ENCODE results near the gene CALU.

The CALU gene

DNA sequence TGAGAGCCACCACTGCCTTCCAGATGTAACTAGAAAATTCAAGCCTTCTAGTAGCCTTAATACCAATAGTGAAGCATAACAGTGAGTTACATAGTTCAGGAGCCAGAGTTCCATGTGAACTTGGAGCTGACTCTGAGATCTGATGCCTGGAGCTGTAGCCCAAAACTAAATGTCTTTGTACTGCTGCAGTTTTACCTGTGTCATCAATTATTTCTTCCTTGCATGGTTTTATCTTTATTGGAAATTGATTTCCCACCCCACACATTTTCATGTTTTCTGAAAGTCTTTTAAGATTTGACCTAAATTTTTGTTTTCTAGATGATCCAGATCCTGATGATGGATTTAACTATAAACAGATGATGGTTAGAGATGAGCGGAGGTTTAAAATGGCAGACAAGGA lies 19.4 kb downstream of the CALU start:
- H3K36me3 ChIP-seq (ENCODE audit: control insufficient read depth in 2 of 2, insufficient read depth in 1 of 2, low read length in 2 of 2) = peaks cover 32 to 81% of the 10 kb centered on the region in 2 experiments
- H3K27ac ChIP-seq (ENCODE audit: extremely low read depth, low read depth, low read length) = no peak overlapping the region
- no peaks in the 10 kb centered on the region for H3K9me3 ChIP-seq (ENCODE audit: control insufficient read depth, insufficient read depth, low read depth, low read length)
- no peak for TF ChIP-seq ZNF155 (tag by site-specific recombination; IDR thresholded peaks at IDR 0.05)
- TF ChIP-seq, protein P1, sequence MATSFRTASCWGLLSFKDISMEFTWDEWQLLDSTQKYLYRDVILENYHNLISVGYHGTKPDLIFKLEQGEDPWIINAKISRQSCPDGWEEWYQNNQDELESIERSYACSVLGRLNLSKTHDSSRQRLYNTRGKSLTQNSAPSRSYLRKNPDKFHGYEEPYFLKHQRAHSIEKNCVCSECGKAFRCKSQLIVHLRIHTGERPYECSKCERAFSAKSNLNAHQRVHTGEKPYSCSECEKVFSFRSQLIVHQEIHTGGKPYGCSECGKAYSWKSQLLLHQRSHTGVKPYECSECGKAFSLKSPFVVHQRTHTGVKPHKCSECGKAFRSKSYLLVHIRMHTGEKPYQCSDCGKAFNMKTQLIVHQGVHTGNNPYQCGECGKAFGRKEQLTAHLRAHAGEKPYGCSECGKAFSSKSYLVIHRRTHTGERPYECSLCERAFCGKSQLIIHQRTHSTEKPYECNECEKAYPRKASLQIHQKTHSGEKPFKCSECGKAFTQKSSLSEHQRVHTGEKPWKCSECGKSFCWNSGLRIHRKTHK (tag by site-specific recombination; IDR thresholded peaks at IDR 0.05) = no peak
- no peak for TF ChIP-seq KLF9 (tag by site-specific recombination; IDR thresholded peaks at IDR 0.05; ENCODE audit: low read depth)
- TF ChIP-seq OVOL3 (tag by site-specific recombination; IDR thresholded peaks at IDR 0.05) = no peak
- no peak for TF ChIP-seq ZNF561 (tag by site-specific recombination; IDR thresholded peaks at IDR 0.05; ENCODE audit: borderline replicate concordance)
- TF ChIP-seq, protein P2, sequence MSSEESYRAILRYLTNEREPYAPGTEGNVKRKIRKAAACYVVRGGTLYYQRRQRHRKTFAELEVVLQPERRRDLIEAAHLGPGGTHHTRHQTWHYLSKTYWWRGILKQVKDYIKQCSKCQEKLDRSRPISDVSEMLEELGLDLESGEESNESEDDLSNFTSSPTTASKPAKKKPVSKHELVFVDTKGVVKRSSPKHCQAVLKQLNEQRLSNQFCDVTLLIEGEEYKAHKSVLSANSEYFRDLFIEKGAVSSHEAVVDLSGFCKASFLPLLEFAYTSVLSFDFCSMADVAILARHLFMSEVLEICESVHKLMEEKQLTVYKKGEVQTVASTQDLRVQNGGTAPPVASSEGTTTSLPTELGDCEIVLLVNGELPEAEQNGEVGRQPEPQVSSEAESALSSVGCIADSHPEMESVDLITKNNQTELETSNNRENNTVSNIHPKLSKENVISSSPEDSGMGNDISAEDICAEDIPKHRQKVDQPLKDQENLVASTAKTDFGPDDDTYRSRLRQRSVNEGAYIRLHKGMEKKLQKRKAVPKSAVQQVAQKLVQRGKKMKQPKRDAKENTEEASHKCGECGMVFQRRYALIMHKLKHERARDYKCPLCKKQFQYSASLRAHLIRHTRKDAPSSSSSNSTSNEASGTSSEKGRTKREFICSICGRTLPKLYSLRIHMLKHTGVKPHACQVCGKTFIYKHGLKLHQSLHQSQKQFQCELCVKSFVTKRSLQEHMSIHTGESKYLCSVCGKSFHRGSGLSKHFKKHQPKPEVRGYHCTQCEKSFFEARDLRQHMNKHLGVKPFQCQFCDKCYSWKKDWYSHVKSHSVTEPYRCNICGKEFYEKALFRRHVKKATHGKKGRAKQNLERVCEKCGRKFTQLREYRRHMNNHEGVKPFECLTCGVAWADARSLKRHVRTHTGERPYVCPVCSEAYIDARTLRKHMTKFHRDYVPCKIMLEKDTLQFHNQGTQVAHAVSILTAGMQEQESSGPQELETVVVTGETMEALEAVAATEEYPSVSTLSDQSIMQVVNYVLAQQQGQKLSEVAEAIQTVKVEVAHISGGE (tag by site-specific recombination; conservative IDR thresholded peaks at IDR 0.05; ENCODE audit: low read depth) = no peak
- TF ChIP-seq, protein P3, sequence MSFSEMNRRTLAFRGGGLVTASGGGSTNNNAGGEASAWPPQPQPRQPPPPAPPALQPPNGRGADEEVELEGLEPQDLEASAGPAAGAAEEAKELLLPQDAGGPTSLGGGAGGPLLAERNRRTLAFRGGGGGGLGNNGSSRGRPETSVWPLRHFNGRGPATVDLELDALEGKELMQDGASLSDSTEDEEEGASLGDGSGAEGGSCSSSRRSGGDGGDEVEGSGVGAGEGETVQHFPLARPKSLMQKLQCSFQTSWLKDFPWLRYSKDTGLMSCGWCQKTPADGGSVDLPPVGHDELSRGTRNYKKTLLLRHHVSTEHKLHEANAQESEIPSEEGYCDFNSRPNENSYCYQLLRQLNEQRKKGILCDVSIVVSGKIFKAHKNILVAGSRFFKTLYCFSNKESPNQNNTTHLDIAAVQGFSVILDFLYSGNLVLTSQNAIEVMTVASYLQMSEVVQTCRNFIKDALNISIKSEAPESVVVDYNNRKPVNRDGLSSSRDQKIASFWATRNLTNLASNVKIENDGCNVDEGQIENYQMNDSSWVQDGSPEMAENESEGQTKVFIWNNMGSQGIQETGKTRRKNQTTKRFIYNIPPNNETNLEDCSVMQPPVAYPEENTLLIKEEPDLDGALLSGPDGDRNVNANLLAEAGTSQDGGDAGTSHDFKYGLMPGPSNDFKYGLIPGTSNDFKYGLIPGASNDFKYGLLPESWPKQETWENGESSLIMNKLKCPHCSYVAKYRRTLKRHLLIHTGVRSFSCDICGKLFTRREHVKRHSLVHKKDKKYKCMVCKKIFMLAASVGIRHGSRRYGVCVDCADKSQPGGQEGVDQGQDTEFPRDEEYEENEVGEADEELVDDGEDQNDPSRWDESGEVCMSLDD (tag by site-specific recombination; IDR thresholded peaks at IDR 0.05) = no peak
- no peak for TF ChIP-seq ZNF2 (tag by site-specific recombination; IDR thresholded peaks at IDR 0.05)
- CTCF ChIA-PET = interaction anchor here (0.6 kb wide), 1 partner anchor 109 kb away, joined by 3 read pairs; no protein-coding TSS in a partner anchor
- no peaks in the 10 kb centered on the region for H3K4me1 ChIP-seq (ENCODE audit: control insufficient read depth, insufficient read depth, low read length)
- H3K4me3 ChIP-seq (ENCODE audit: low read depth, low read length) = no peak overlapping the region
- POLR2A ChIA-PET = no interaction called here

DNA sequence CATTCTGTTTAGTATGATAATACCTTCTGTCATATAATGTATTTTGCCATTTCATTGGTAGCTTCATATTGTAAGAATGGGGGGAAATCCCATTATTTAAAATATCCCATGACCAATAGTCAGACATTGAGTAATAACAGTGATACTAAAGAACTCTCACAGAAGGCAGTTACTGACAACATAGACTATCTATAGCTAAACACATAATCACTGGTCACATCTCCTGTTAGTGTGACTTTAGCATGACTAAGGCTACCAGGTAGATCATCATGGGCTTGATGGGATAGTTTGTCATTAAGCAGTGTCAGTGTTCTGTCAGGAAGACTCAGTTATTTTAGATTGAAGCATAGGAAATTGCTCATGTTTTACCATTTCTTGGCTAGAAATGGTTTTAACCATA lies 20.1 kb downstream of the CALU start:
- Histone ChIP-seq H3K9me3 (ENCODE audit: control insufficient read depth, insufficient read depth, low read depth, low read length) (no peaks in the 10 kb centered on the region), H3K27ac (ENCODE audit: extremely low read depth, low read depth, low read length) (no peak overlapping the region), H3K4me3 (ENCODE audit: low read depth, low read length) (no peak overlapping the region), H3K36me3 (ENCODE audit: control insufficient read depth in 2 of 2, insufficient read depth in 1 of 2, low read length in 2 of 2) (peaks cover 36 to 82% of the 10 kb centered on the region in 2 experiments), H3K4me1 (ENCODE audit: control insufficient read depth, insufficient read depth, low read length) (no peaks in the 10 kb centered on the region)
- ChIA-PET CTCF (interaction anchor here (0.6 kb wide), 1 partner anchor 108 kb away, joined by 3 read pairs; no protein-coding TSS in a partner anchor), POLR2A (no interaction called here)
- TF ChIP-seq, protein P4, sequence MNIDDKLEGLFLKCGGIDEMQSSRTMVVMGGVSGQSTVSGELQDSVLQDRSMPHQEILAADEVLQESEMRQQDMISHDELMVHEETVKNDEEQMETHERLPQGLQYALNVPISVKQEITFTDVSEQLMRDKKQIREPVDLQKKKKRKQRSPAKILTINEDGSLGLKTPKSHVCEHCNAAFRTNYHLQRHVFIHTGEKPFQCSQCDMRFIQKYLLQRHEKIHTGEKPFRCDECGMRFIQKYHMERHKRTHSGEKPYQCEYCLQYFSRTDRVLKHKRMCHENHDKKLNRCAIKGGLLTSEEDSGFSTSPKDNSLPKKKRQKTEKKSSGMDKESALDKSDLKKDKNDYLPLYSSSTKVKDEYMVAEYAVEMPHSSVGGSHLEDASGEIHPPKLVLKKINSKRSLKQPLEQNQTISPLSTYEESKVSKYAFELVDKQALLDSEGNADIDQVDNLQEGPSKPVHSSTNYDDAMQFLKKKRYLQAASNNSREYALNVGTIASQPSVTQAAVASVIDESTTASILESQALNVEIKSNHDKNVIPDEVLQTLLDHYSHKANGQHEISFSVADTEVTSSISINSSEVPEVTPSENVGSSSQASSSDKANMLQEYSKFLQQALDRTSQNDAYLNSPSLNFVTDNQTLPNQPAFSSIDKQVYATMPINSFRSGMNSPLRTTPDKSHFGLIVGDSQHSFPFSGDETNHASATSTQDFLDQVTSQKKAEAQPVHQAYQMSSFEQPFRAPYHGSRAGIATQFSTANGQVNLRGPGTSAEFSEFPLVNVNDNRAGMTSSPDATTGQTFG (tag by site-specific recombination; IDR thresholded peaks at IDR 0.05; ENCODE audit: borderline replicate concordance) = no peak
- TF ChIP-seq ZBTB48 (tag by site-specific recombination; IDR thresholded peaks at IDR 0.05) = no peak
- TF ChIP-seq, protein P5, sequence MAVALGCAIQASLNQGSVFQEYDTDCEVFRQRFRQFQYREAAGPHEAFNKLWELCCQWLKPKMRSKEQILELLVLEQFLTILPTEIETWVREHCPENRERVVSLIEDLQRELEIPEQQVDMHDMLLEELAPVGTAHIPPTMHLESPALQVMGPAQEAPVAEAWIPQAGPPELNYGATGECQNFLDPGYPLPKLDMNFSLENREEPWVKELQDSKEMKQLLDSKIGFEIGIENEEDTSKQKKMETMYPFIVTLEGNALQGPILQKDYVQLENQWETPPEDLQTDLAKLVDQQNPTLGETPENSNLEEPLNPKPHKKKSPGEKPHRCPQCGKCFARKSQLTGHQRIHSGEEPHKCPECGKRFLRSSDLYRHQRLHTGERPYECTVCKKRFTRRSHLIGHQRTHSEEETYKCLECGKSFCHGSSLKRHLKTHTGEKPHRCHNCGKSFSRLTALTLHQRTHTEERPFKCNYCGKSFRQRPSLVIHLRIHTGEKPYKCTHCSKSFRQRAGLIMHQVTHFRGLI (tag by site-specific recombination; IDR thresholded peaks at IDR 0.05) = no peak
- TF ChIP-seq, protein P2 (tag by site-specific recombination; conservative IDR thresholded peaks at IDR 0.05; ENCODE audit: low read depth) = no peak
- TF ChIP-seq, protein P6, sequence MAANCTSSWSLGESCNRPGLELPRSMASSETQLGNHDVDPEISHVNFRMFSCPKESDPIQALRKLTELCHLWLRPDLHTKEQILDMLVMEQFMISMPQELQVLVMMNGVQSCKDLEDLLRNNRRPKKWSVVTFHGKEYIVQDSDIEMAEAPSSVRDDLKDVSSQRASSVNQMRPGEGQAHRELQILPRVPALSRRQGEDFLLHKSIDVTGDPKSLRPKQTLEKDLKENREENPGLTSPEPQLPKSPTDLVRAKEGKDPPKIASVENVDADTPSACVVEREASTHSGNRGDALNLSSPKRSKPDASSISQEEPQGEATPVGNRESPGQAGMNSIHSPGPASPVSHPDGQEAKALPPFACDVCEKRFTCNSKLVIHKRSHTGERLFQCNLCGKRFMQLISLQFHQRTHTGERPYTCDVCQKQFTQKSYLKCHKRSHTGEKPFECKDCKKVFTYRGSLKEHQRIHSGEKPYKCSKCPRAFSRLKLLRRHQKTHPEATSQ (tag by site-specific recombination; IDR thresholded peaks at IDR 0.05) = no peak
